Mesenteric fat pad (tissue), 1 donor: ENCODE results near the gene TWNK. TPM values are rescaled to one million over a fixed set of nuclear protein-coding genes. Genes with fewer than 3 reads are reported as not detected.
"Not testable (repeated sequence)": the region's sequence is repeated elsewhere in the genome, so short reads cannot be mapped to it uniquely, and the experiment has no call there.

Experiments
- DNase-seq: peaks from one replicate; pipeline ENCODE4 v3.0.0-alpha.2; 2020; ENCODE audit warnings: low spot score
- total RNA-seq: library from RNA; stranded (reverse); fragmentation: NEBNext Ultra II Directional; extraction: Animal tissue kit (Norgen Biotek cat#: 25700); gene quantifications from one replicate; pipeline ENCODE4 v1.2.1, GENCODE V29; 2021
- donor health status: DM: yes; HTN: yes; CAD: no.

The TWNK gene
- total RNA-seq, 1 donor from 2014 or later = 7.5 TPM

- DNase-seq = no peak
Observed at GRCh38 chr10:101029520-101030295, 42.4 kb downstream of the TWNK start.

DNA sequence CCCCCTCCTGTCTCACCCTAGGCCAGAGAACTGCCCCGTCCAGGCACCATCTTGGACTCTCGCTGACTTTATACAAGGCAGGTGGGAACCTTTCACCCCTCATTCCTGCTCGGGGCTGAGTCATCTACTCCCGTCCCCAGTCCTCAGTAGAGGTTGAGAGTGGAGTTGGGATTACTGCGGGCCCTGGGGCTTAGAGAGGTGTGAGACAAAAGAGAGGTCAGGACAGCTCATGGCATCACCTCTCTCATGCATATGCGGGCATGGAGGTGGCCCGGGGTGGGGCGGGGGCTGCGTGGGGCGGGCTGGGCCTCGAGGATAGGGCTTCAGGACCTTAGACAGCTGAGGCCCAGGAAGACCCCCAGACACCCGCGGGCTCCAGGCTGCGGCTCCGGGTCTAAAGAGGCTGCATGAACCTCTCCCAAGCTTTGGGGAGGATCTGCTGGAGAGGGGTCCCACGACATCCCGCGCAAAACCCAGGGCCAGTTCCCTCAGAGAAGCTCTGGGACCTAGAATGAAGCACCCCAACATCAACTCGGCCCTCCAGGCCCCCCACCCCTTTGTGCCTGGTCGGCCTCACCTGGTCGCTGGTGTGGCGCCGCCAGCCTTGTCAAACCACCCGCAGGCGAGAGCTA is 43.3 kb downstream of the TWNK start:
- DNase-seq = no peak

GRCh38 chr10:101031128-101031795 is 43.9 kb downstream of the TWNK start, which contains the start of the genes PDZD7 and SFXN3:
Gene PDZD7, minus strand, starts transcription at chr10:101031129. Its CDS starts 910 bp downstream, at chr10:101030219.
Gene SFXN3, plus strand, starts transcription at chr10:101031234. Its CDS starts 3,461 bp downstream, at chr10:101034695.
- peak; percentile 98 for DNase-seq

DNA sequence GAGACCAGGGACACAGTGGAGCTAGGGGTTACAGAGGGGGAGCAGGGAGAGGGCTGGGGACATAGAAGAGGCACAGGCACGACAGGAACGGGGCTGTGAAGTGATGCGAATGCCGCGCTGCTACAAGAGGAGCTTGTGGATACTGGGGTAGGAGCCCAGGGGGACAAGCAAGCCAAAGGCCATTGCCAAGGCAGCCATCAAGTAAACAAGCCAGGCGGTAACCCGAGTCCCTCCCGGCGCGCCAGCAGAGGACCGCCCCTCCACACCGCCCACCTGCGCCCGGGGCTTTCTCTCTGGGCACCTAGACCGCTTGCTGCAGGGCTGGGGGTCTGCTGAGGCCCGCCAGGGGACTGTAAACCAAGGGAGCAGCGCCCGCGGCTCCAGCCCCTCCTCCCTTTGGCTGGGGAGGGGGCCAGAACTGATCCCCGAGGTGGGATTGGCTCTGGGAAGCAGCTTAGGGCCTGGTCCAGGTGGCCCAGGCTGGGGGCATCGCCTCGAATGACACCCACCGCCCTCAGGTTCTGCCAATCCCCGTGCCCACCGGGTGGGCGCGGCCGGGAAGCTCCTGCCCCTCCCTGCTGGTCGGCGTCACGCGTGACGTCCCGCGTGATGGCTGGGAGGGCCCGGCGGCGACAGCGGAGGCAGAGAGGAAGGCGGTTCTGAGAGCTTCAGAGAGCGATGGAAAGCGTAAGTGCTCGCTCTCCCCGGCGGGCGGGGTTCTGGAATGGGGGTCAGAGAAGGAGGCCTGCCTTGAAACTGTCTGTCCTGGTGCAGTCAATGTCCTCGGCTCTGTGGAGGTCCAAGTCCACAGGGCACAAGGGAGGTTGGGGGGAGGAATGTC is 44.7 kb downstream of the TWNK start:
- peak; percentile 94 for DNase-seq

- no peak for DNase-seq
Observed at GRCh38 chr10:101032637-101033224, 45.4 kb downstream of the TWNK start.

GRCh38 chr10:101033276-101033675 is 45.9 kb downstream of the TWNK start:
- no peak for DNase-seq

GRCh38 chr10:101034404-101034803 is 47.1 kb downstream of the TWNK start:
- not testable (repeated sequence) for DNase-seq

GRCh38 chr10:101035314-101035713 is 48.0 kb downstream of the TWNK start:
- DNase-seq = no peak

GRCh38 chr10:101035916-101036702 is 48.8 kb downstream of the TWNK start:
- DNase-seq = no peak

DNA sequence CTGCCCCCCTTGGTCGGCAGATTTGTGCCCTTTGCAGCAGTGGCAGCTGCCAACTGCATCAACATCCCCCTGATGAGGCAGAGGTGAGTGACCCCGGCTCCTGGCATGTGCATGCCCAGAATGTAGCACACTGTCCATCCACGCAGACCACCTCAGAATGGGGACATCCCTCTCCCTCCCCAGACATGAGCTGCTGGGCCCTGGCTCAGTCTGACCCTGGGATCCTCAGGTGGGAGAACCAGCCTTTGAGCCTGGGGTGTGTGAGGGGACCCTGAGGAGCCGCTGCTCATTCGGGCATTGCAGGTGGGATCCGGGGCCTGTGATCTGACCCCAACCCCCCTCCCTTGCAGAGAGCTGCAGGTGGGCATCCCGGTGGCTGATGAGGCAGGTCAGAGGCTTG is 49.4 kb downstream of the TWNK start:
- no peak for DNase-seq

- no peak for DNase-seq
Observed at GRCh38 chr10:101038484-101038883, 51.1 kb downstream of the TWNK start.

- no peak for DNase-seq
Observed at GRCh38 chr10:101040061-101040460, 52.7 kb downstream of the TWNK start.

GRCh38 chr10:101040851-101041250 is 53.5 kb downstream of the TWNK start:
- no peak for DNase-seq

GRCh38 chr10:101041252-101041761 is 54.0 kb downstream of the TWNK start:
- no peak for DNase-seq

GRCh38 chr10:101042118-101042517 is 54.8 kb downstream of the TWNK start:
- no peak for DNase-seq

DNA sequence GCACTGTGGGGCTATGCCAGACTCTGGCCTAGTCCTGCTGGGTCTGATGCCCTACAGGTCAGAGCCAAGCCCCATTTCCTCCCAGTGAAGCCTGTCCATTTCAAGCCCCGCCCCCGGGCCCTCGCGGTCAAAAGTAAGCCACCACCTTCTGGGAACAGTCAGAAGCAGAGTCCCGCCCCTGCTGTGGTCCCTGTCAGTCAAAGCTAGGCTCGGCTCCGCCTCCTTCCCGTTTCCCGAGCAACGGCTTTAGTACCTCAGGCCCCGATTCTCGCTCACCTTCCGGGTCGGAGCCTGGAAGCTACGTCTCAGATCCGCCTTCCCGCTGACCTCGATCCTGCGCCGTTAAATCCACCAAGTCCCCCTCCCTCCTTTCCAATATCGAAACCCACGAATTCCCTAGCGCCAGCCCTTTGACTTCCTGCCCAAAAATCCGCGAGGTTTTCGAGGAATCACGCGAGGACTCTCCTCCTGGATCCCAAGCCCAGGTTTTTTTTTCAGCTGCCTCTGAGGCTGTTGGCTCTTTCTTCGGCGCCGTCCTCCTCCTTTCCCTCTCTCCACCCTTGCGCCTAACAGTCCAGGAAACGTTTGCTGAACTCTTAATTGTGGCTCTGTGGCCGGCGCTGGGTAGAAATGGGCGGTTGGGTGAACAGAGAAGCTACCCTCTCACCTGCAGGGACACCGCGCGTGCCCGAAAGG is 55.5 kb downstream of the TWNK start:
- peak; percentile 97 for DNase-seq

GRCh38 chr10:101043363-101043707 is 56.0 kb downstream of the TWNK start:
- no peak for DNase-seq
